ENCODE results near the gene RBM10. TPM values are rescaled to one million over a fixed set of nuclear protein-coding genes. Genes with fewer than 3 reads are reported as not detected.

RBM10 gene
- total and polyA plus RNA-seq, 2 experiments from 2014 or later = 26.4 to 29.2 TPM

DNA sequence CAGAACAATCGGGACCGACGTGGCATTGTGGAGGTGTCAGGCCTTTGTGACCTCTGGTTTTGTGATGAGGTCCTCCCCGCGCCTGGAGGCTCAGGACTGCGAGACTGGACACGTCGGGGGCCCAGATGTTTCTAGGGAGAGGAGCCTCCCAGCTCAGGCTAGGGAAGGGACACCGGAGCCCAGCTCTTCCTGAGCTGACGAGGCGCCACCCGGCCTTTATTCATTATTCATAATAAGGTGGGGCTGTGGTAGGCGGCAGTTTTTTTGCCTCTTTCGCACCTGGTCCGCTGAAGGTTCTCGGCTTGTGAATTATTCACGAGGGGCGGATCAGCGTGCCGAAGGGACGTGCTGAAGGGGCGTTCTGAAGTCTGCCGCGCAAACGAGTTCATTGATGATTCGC, 46.3 kb downstream of the RBM10 start:
- H2AFZ ChIP-seq = peak overlapping the region; percentile 80
- H3K9me2 ChIP-seq (replicated peaks; ENCODE audit: insufficient read depth) = no peaks in the 10 kb centered on the region
- H3K4me1 ChIP-seq (ENCODE audit: insufficient read depth) = peaks cover 26% of the 10 kb centered on the region
- no peak for TF ChIP-seq EZH2phosphoT487 (IDR thresholded peaks at IDR 0.05; ENCODE audit: low read depth, severe bottlenecking, unreplicated experiment)
- no peak for TF ChIP-seq EZH2 (IDR thresholded peaks at IDR 0.05; ENCODE audit: borderline replicate concordance)
- TF ChIP-seq, protein P1, sequence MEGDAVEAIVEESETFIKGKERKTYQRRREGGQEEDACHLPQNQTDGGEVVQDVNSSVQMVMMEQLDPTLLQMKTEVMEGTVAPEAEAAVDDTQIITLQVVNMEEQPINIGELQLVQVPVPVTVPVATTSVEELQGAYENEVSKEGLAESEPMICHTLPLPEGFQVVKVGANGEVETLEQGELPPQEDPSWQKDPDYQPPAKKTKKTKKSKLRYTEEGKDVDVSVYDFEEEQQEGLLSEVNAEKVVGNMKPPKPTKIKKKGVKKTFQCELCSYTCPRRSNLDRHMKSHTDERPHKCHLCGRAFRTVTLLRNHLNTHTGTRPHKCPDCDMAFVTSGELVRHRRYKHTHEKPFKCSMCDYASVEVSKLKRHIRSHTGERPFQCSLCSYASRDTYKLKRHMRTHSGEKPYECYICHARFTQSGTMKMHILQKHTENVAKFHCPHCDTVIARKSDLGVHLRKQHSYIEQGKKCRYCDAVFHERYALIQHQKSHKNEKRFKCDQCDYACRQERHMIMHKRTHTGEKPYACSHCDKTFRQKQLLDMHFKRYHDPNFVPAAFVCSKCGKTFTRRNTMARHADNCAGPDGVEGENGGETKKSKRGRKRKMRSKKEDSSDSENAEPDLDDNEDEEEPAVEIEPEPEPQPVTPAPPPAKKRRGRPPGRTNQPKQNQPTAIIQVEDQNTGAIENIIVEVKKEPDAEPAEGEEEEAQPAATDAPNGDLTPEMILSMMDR (IDR thresholded peaks at IDR 0.05; ENCODE audit: poor library complexity) = no peak
- no peaks in the 10 kb centered on the region for H3K9me3 ChIP-seq (ENCODE audit: low read depth)
- peak; percentile 43 for DNase-seq (ENCODE audit: low spot score)
- peaks cover 16% of the 10 kb centered on the region for H4K20me1 ChIP-seq (ENCODE audit: insufficient read depth, poor library complexity, severe bottlenecking)
- H3K79me2 ChIP-seq = peaks cover 31% of the 10 kb centered on the region
- peak overlapping the region; percentile 41 for H3K4me3 ChIP-seq
- no peak overlapping the region for H3K27ac ChIP-seq
- peak overlapping the region; percentile 86 for H3K4me2 ChIP-seq
- H3K27me3 ChIP-seq = no peaks in the 10 kb centered on the region
- no peaks in the 10 kb centered on the region for H3K36me3 ChIP-seq (replicated peaks; ENCODE audit: insufficient read depth, low read depth)
- WGBS (ENCODE audit: low lambda C conversion rate, missing lambda C conversion rate) = 7% methylated on average over 26 of the region's 26 CpGs

- Histone ChIP-seq H3K9me3 (ENCODE audit: low read depth) (no peaks in the 10 kb centered on the region), H3K4me3 (peak overlapping the region; percentile 41), H3K4me2 (peak overlapping the region; percentile 86), H4K20me1 (ENCODE audit: insufficient read depth, poor library complexity, severe bottlenecking) (peaks cover 22% of the 10 kb centered on the region), H3K4me1 (ENCODE audit: insufficient read depth) (peaks cover 31% of the 10 kb centered on the region), H2AFZ (peak overlapping the region; percentile 80), H3K79me2 (peaks cover 37% of the 10 kb centered on the region), H3K27ac (no peak overlapping the region), H3K36me3 (replicated peaks; ENCODE audit: insufficient read depth, low read depth) (no peaks in the 10 kb centered on the region), H3K27me3 (no peaks in the 10 kb centered on the region), H3K9me2 (replicated peaks; ENCODE audit: insufficient read depth) (no peaks in the 10 kb centered on the region)
- TF ChIP-seq EZH2 (IDR thresholded peaks at IDR 0.05; ENCODE audit: borderline replicate concordance) = no peak
- no peak for TF ChIP-seq EZH2phosphoT487 (IDR thresholded peaks at IDR 0.05; ENCODE audit: low read depth, severe bottlenecking, unreplicated experiment)
- TF ChIP-seq, protein P1 (IDR thresholded peaks at IDR 0.05; ENCODE audit: poor library complexity) = no peak
- WGBS (ENCODE audit: low lambda C conversion rate, missing lambda C conversion rate) = 54% methylated on average over 16 of the region's 16 CpGs
- no peak for DNase-seq (ENCODE audit: low spot score)
Observed at GRCh38 chrX:47191806-47192401, 46.9 kb downstream of the RBM10 start.

- Histone ChIP-seq H3K27ac (peak within 1 kb of the TSS; percentile 98), H3K4me1 (ENCODE audit: insufficient read depth) (peaks cover 49% of the 10 kb centered on the region), H3K4me2 (peak within 1 kb of the TSS; percentile 95), H2AFZ (peak within 1 kb of the TSS; percentile 54), H3K9me2 (replicated peaks; ENCODE audit: insufficient read depth) (no peaks in the 10 kb centered on the region), H3K9me3 (ENCODE audit: low read depth) (no peaks in the 10 kb centered on the region), H3K4me3 (peak within 1 kb of the TSS; percentile 49), H3K79me2 (peaks cover 54% of the 10 kb centered on the region), H3K36me3 (replicated peaks; ENCODE audit: insufficient read depth, low read depth) (no peaks in the 10 kb centered on the region), H4K20me1 (ENCODE audit: insufficient read depth, poor library complexity, severe bottlenecking) (peaks cover 39% of the 10 kb centered on the region), H3K27me3 (no peaks in the 10 kb centered on the region)
- DNase-seq (ENCODE audit: low spot score) = peak; percentile 99
- WGBS (ENCODE audit: low lambda C conversion rate, missing lambda C conversion rate) = 2% methylated on average over 37 of the region's 50 CpGs
- TF ChIP-seq, protein P1 (IDR thresholded peaks at IDR 0.05; ENCODE audit: poor library complexity) = peak; percentile 94
- no peak for TF ChIP-seq EZH2phosphoT487 (IDR thresholded peaks at IDR 0.05; ENCODE audit: low read depth, severe bottlenecking, unreplicated experiment)
Observed at GRCh38 chrX:47193475-47194193, 48.6 kb downstream of the RBM10 start, which contains the start of gene UBA1. UBA1 (plus strand) TSS chrX:47193829; CDS start chrX:47198803, 4,974 bp downstream.

Measured in hepatocyte (in vitro differentiated cells).